Upper lobe of right lung (tissue), 1 donor: ENCODE data around the gene KIAA1217. TPM values are rescaled to one million over a fixed set of nuclear protein-coding genes. Genes with fewer than 3 reads are reported as not detected.

Experiments used
- ATAC-seq: fragments of 200-7000 bp; cut with Tn5 transposase; one replicate; pipeline ENCODE4 v1.9.1; 2020; ENCODE audit warnings: mild to moderate bottlenecking, moderate library complexity
- DNase-seq: peaks from one replicate; pipeline ENCODE4 v3.0.0-alpha.2; 2020
- H3K27ac ChIP-seq: fragments of 200-600 bp; one replicate; pipeline ENCODE4 v1.8.0; 2022
- H3K27me3 ChIP-seq: fragments of 200-600 bp; one replicate; pipeline ENCODE4 v1.8.0; 2022; ENCODE audit warnings: mild to moderate bottlenecking
- H3K36me3 ChIP-seq: fragments of 200-600 bp; one replicate; pipeline ENCODE4 v1.8.0; 2022
- H3K4me1 ChIP-seq: fragments of 200-600 bp; one replicate; pipeline ENCODE4 v1.8.0; 2022
- H3K4me3 ChIP-seq: fragments of 200-600 bp; one replicate; pipeline ENCODE4 v1.8.0; 2022; ENCODE audit warnings: mild to moderate bottlenecking
- H3K9me3 ChIP-seq: fragments of 200-600 bp; one replicate; pipeline ENCODE4 v1.8.0; 2022
- CTCF ChIP-seq: fragments of 200-600 bp; IDR thresholded peaks from one replicate; pipeline ENCODE4 v1.8.0; 2022; ENCODE audit warnings: antibody characterized with exemption
- intact Hi-C: fragments of 100-400 bp; cut with DNase I; formaldehyde crosslinking; loops from one replicate; pipeline ENCODE4 v1.11.0; 2022
- total RNA-seq: library from RNA; stranded (reverse); fragmentation: NEBNext Ultra II Directional; extraction: Animal tissue kit (Norgen Biotek cat#: 25700); gene quantifications from one replicate; pipeline ENCODE4 v1.2.1, GENCODE V29; 2021
- donor health status: DM: no; HTN: yes; CAD: no; lungs with severe emphysema.

The KIAA1217 gene
- total RNA-seq, 1 donor from 2014 or later, result 23.5 TPM

- TF ChIP-seq CTCF, result no peak
- Histone ChIP-seq H3K27me3 (no peaks in the 10 kb centered on the region), H3K9me3 (no peaks in the 10 kb centered on the region), H3K36me3 (no peaks in the 10 kb centered on the region), H3K4me3 (no peak overlapping the region), H3K27ac (no peak overlapping the region), H3K4me1 (peaks cover 7% of the 10 kb centered on the region)
- DNase-seq, result no peak
- intact Hi-C loops, result no loop called here
- no peak for ATAC-seq
Measured at GRCh38 chr10:24339387-24339786, 130.4 kb downstream of the KIAA1217 start.

- no peak overlapping the region for H3K4me3 ChIP-seq
Measured at GRCh38 chr10:24340446-24340845, 131.5 kb downstream of the KIAA1217 start.

GRCh38 chr10:24340883-24341282 lies 131.9 kb downstream of the KIAA1217 start:
- TF ChIP-seq CTCF, result no peak
- no peak for ATAC-seq

More at GRCh38 chr10:24340446-24340845, 131.5 kb downstream of the KIAA1217 start:
- intact Hi-C loops, result no loop called here
- peaks cover 8% of the 10 kb centered on the region for H3K4me1 ChIP-seq
- H3K36me3 ChIP-seq, result no peaks in the 10 kb centered on the region
- ATAC-seq (no peak), DNase-seq (no peak)
- no peaks in the 10 kb centered on the region for H3K9me3 ChIP-seq
- H3K27me3 ChIP-seq, result no peaks in the 10 kb centered on the region
- TF ChIP-seq CTCF, result no peak
- H3K27ac ChIP-seq, result no peak overlapping the region

GRCh38 chr10:24341371-24341770 lies 132.4 kb downstream of the KIAA1217 start:
- H3K9me3 ChIP-seq, result no peaks in the 10 kb centered on the region
- no peaks in the 10 kb centered on the region for H3K36me3 ChIP-seq
- peaks cover 8% of the 10 kb centered on the region for H3K4me1 ChIP-seq
- intact Hi-C loops, result no loop called here
- H3K27me3 ChIP-seq, result no peaks in the 10 kb centered on the region
- ATAC-seq (no peak), DNase-seq (no peak)
- TF ChIP-seq CTCF, result no peak
- no peak overlapping the region for H3K4me3 ChIP-seq
- no peak overlapping the region for H3K27ac ChIP-seq

More at GRCh38 chr10:24340883-24341282, 131.9 kb downstream of the KIAA1217 start:
- Histone ChIP-seq H3K27ac (no peak overlapping the region), H3K4me3 (no peak overlapping the region), H3K27me3 (no peaks in the 10 kb centered on the region), H3K36me3 (no peaks in the 10 kb centered on the region), H3K4me1 (peaks cover 8% of the 10 kb centered on the region), H3K9me3 (no peaks in the 10 kb centered on the region)
- intact Hi-C loops, result no loop called here
- no peak for DNase-seq

GRCh38 chr10:24341897-24342296 lies 133.0 kb downstream of the KIAA1217 start:
- intact Hi-C loops, result no loop called here
- Histone ChIP-seq H3K36me3 (no peaks in the 10 kb centered on the region), H3K4me3 (no peak overlapping the region), H3K27me3 (no peaks in the 10 kb centered on the region), H3K4me1 (peaks cover 8% of the 10 kb centered on the region), H3K9me3 (no peaks in the 10 kb centered on the region), H3K27ac (no peak overlapping the region)
- no peak for DNase-seq
- no peak for TF ChIP-seq CTCF
- no peak for ATAC-seq

- intact Hi-C loops, result no loop called here
- H3K36me3 ChIP-seq, result no peaks in the 10 kb centered on the region
- H3K27me3 ChIP-seq, result no peaks in the 10 kb centered on the region
- no peak for TF ChIP-seq CTCF
- H3K27ac ChIP-seq, result no peak overlapping the region
- no peaks in the 10 kb centered on the region for H3K9me3 ChIP-seq
- no peak for ATAC-seq
- peaks cover 8% of the 10 kb centered on the region for H3K4me1 ChIP-seq
- no peak for DNase-seq
- H3K4me3 ChIP-seq, result no peak overlapping the region
Measured at GRCh38 chr10:24343686-24344085, 134.7 kb downstream of the KIAA1217 start.
